GM12872 (cell line): ENCODE data around the gene FRRS1.

ENCODE experiments used
- TF ChIP-seq, protein P1 (sequence below): IDR thresholded peaks from 3 replicates; pipeline ENCODE4 v1.5.1; 2011; ENCODE audit warnings: low read depth, mild to moderate bottlenecking, low read length, moderate library complexity; ENCODE audit not compliant: insufficient read depth

FRRS1 gene

DNA sequence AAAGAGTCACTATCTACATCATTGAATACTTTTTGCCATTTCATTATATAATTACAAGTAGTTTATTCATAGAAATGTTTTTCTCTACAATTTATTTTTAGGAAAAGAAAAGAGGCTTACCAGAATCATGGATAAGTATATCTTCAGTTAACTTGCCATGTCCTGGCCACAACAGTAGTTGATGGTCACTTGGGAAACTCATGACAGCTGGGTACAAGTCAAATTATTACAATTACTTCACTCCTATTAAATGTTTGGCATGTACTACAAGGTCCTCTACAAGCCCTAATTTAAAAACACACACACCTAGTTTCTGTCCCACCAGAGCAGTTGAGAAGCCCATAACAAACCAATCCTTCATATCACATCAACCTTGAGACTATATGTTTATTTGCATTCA, 91.1 kb downstream of the FRRS1 start:
- TF ChIP-seq, protein P1, sequence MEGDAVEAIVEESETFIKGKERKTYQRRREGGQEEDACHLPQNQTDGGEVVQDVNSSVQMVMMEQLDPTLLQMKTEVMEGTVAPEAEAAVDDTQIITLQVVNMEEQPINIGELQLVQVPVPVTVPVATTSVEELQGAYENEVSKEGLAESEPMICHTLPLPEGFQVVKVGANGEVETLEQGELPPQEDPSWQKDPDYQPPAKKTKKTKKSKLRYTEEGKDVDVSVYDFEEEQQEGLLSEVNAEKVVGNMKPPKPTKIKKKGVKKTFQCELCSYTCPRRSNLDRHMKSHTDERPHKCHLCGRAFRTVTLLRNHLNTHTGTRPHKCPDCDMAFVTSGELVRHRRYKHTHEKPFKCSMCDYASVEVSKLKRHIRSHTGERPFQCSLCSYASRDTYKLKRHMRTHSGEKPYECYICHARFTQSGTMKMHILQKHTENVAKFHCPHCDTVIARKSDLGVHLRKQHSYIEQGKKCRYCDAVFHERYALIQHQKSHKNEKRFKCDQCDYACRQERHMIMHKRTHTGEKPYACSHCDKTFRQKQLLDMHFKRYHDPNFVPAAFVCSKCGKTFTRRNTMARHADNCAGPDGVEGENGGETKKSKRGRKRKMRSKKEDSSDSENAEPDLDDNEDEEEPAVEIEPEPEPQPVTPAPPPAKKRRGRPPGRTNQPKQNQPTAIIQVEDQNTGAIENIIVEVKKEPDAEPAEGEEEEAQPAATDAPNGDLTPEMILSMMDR, result no peak

DNA sequence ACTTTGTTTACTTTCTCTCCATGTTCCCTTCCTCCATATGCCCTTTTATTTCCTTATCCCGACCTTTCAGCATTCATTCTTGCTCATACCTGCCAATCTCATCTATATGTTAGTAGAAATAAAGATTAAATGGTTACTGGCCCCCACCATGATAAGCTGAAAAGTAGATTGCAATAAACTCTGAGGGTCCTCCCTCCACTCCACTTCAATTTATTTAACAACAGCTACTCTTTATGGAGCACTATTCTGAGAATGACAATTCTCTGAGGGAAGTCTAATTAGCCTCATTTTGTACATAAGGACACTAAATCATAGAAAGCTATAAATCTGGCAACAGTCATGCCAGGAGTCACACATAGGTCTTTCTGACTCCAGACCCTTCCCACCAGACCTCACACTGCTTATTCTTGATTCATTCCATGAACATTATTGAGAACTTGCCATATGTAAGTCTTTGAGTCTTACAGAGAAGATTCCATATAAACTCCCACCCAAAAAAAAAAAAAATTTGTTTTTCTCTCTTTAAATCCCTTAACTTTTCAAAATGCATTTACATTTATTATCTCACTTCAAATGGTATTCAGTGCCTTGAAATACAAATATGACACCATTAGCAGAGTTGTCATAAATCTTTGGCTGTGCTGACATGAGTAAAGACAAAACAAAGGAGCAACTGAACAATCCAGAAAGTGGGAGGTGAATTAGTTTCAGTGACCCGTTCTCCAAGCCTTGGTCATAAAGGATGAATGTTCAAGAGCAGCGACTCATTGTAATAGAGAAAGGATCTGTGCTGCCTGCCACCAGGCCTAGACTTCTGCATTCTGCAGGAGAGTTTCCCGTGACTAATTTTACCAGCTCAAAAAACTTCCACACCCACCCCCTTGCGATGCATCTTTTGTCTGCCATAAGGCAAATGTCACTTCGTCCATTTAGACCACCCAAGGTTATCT, 92.0 kb downstream of the FRRS1 start:
- TF ChIP-seq, protein P1, result no peak

DNA sequence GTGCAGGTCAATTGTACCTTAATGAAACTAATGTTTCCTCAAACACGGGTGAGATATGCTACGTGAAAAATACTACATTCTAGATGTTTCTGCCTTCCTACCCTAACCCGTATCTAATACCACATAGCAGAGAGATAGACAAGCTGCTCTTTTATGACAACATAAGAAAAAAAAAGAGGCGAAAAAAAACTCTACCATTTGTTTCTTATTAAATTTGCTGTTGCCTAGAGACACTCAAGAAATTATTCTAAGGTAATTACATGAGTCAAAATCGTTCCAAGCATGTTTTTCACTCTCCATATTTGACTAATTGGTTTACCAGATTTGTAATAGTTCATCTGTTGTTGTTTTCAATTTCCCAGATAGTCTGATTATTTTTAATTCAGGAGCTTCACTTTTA, 93.1 kb downstream of the FRRS1 start:
- TF ChIP-seq, protein P1, result no peak

DNA sequence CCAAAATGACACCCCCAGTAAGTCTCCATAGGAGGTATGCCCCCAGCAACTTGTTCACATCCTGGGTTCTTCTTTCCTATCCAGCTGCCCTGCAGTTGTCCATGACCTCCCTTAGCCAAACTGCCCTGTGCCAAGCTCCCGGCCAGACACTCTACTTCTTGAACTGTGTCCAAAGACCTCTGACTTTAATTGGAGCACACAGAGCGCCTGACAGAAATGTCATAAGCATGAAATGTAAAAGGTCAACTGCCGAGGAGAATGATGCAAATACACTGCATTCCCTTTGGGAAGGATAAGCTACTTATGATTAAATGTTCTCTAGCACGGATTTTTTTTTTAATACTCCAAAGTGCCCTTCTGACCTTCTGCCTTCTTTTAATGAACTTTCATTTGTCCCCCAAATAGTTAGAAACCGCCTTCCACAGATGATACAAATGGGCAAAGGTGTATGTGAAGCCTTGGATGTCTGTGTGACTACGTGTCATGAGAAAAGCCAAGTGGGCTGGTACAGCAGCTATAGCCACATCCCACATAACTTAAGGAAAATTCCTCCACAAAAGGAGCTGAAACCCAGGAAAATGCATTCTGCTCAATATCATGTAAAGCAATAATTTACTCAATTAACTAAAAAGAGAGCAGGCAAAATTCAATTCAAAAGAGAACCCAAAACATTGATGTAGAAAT, 93.8 kb downstream of the FRRS1 start:
- TF ChIP-seq, protein P1, result no peak

DNA sequence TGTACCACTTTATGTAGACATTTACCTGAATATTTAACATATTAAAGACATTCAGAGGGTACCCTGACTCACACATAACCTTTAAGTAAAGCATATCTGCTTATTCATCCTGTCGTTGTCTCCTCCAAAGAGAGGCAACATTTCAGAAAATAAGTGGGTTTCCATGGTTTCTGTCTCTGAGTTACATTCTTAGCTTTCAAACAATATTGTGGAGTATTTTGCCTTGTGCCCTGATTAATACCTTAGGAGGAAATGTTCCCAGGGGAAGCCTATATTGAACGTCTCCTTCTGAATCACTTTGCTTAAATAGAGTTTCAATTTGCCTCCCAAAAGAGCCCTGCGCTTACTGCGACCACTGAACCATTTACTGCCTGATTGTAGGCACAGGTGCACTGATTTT, 94.4 kb downstream of the FRRS1 start:
- TF ChIP-seq, protein P1, result no peak

DNA sequence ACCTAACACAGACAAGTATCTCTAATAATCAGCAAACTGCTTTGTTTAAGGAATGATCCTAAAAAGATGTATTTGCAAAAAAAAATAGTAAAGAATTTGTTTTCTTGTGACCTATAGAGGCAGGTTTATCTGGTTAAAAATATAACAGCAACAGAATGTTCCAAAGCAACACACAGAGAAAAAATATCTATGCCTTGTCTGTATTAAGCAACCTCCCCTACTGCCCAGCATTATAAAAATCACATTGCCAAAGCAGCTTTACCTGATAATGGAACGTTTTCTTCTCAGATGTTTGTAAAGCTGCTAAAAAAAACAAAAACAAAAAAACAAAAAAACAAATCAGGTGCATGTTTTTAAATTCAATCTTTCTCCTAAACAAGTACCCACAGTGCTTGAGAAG, 95.9 kb downstream of the FRRS1 start:
- TF ChIP-seq, protein P1, result no peak

DNA sequence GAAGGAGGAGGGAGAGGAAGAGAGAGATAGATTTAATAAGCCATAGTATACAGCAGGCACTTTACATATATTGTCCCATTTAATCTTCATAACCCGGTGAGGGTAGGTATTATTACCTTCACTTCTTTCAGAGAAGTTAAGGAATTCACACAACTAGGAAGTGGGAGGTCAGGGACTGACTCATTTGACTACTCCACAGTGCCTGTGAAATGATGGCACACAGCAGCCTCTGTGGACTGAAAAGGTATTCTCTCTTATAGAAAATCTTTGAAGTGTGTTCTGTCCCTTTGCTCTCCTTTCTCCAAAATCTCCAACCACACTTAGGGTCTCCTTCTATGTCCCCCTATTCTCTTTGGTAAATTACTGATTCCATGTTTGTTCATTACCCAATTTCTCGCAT, 96.6 kb downstream of the FRRS1 start:
- TF ChIP-seq, protein P1, result no peak
